ENCODE measurements around the gene SFXN4. TPM values are rescaled to one million over a fixed set of nuclear protein-coding genes. Genes with fewer than 3 reads are reported as not detected.

Gene SFXN4
- total and polyA plus RNA-seq, 2 donors (not counting 1 experiment from before 2014, with no cell fraction given), result 10.3 to 17.7 TPM

DNA sequence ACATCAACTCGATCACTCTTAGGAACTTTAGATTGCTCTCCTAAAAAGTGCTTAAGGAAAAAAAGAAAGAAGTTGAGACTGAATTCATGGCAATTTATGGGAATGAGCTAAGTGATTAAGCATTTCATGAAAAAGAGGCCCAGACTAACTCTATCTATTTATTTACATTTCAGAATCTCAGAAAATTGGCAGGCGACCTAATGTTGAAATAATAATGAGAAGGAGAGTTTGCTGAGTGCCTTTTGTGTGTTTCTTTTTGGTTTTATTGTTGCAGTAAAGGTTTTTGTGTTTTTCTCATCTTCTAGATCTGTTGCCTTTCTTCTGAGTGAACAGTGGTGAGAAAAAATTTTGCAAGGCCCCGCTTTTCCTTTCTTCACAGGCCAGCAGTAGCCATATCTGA lies 45.7 kb upstream of the SFXN4 start:
- peak; percentile 82 to 95 for DNase-seq (ENCODE audit: low read depth in 2 of 2)
- Histone ChIP-seq H3K27me3 (ENCODE audit: control insufficient read depth, insufficient read depth, low read length) (no peaks in the 10 kb centered on the region), H3K4me2 (ENCODE audit: extremely low read depth, insufficient read depth, low read length) (peak overlapping the region; percentile 89), H4K20me1 (ENCODE audit: control insufficient read depth, extremely low read depth, insufficient read depth, low read length) (no peaks in the 10 kb centered on the region), H3K79me2 (ENCODE audit: control insufficient read depth, insufficient read depth, low read length) (peaks cover 77% of the 10 kb centered on the region), H3K4me1 (ENCODE audit: control insufficient read depth, extremely low read depth, insufficient read depth, low read length) (peaks cover 12% of the 10 kb centered on the region), H2AFZ (ENCODE audit: low read length) (no peak overlapping the region), H3K4me3 (replicated peaks in 1 of 4; ENCODE audit: control extremely low read depth in 1 of 4, insufficient read depth in 1 of 4, low read depth in 3 of 4, low read length in 4 of 4) (peak overlapping the region; percentile 19 to 98 (median 56)), H3K27ac (ENCODE audit: insufficient read depth, low read length) (peak overlapping the region; percentile 84), H3K9me3 (ENCODE audit: control insufficient read depth, insufficient read depth, low read depth, low read length) (no peaks in the 10 kb centered on the region), H3K9ac (ENCODE audit: insufficient read depth, low read length) (peak overlapping the region; percentile 37), H3K36me3 (ENCODE audit: control insufficient read depth, insufficient read depth, low read length) (no peaks in the 10 kb centered on the region)
- no peak for TF ChIP-seq EZH2 (IDR thresholded peaks at IDR 0.05; ENCODE audit: low read length, missing control alignments)
- TF ChIP-seq CTCF (conservative IDR thresholded peaks at IDR 0.05 in 1 of 2, IDR thresholded peaks at IDR 0.05 in 1 of 2; ENCODE audit: low read depth in 1 of 2, low read length in 2 of 2), result no peak

GRCh38 chr10:119210633-119211032 lies 45.1 kb upstream of the SFXN4 start:
- Histone ChIP-seq H3K27ac (ENCODE audit: insufficient read depth, low read length) (peak overlapping the region; percentile 84), H3K4me3 (replicated peaks in 1 of 4; ENCODE audit: control extremely low read depth in 1 of 4, insufficient read depth in 1 of 4, low read depth in 3 of 4, low read length in 4 of 4) (peak overlapping the region; percentile 19 to 98 (median 56)), H3K4me1 (ENCODE audit: control insufficient read depth, extremely low read depth, insufficient read depth, low read length) (peaks cover 16% of the 10 kb centered on the region), H3K4me2 (ENCODE audit: extremely low read depth, insufficient read depth, low read length) (peak overlapping the region; percentile 89), H4K20me1 (ENCODE audit: control insufficient read depth, extremely low read depth, insufficient read depth, low read length) (no peaks in the 10 kb centered on the region), H3K9ac (ENCODE audit: insufficient read depth, low read length) (peak overlapping the region; percentile 37), H3K79me2 (ENCODE audit: control insufficient read depth, insufficient read depth, low read length) (peaks cover 74% of the 10 kb centered on the region), H3K27me3 (ENCODE audit: control insufficient read depth, insufficient read depth, low read length) (no peaks in the 10 kb centered on the region), H3K36me3 (ENCODE audit: control insufficient read depth, insufficient read depth, low read length) (no peaks in the 10 kb centered on the region), H2AFZ (ENCODE audit: low read length) (no peak overlapping the region), H3K9me3 (ENCODE audit: control insufficient read depth, insufficient read depth, low read depth, low read length) (no peaks in the 10 kb centered on the region)
- TF ChIP-seq CTCF (conservative IDR thresholded peaks at IDR 0.05 in 1 of 2, IDR thresholded peaks at IDR 0.05 in 1 of 2; ENCODE audit: low read depth in 1 of 2, low read length in 2 of 2) (no peak), EZH2 (IDR thresholded peaks at IDR 0.05; ENCODE audit: low read length, missing control alignments) (no peak)
- DNase-seq (ENCODE audit: low read depth in 2 of 2), result no peak

DNA sequence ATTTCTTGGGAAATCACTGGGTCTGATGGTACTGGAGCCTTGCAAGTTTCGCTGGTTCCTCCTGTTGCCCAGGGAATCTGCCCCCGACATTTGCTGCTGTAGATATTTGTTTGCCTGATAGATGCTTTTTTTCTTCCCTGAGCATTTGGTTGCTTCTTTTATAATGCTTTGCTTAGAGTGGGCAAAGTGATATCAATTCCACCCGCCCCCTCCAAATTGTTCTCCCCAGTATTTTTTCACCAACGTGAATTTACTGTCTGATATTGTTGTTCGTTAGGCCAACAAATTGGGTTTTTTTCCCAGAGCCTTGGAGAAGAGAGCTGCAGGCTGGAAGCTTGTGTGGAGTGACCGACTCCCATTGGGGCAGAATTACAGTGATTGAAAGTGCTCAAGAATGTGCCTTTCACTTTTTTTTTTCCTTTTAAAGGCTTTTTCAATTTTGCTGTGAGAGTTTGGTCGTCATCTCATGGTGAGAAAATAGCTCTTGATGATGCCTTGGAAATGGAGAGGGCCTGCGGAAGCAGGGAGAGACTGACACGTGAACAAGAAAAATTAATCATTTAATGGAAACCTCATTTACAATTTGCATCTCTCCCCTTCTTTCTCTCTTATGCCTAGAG lies 44.3 kb upstream of the SFXN4 start:
- TF ChIP-seq CTCF (conservative IDR thresholded peaks at IDR 0.05 in 1 of 2, IDR thresholded peaks at IDR 0.05 in 1 of 2; ENCODE audit: low read depth in 1 of 2, low read length in 2 of 2) (no peak), EZH2 (IDR thresholded peaks at IDR 0.05; ENCODE audit: low read length, missing control alignments) (no peak)
- Histone ChIP-seq H3K27ac (ENCODE audit: insufficient read depth, low read length) (peak overlapping the region; percentile 84), H4K20me1 (ENCODE audit: control insufficient read depth, extremely low read depth, insufficient read depth, low read length) (no peaks in the 10 kb centered on the region), H3K4me2 (ENCODE audit: extremely low read depth, insufficient read depth, low read length) (peak overlapping the region; percentile 89), H3K79me2 (ENCODE audit: control insufficient read depth, insufficient read depth, low read length) (peaks cover 66% of the 10 kb centered on the region), H3K4me1 (ENCODE audit: control insufficient read depth, extremely low read depth, insufficient read depth, low read length) (peaks cover 16% of the 10 kb centered on the region), H3K36me3 (ENCODE audit: control insufficient read depth, insufficient read depth, low read length) (no peaks in the 10 kb centered on the region), H3K4me3 (replicated peaks in 1 of 4; ENCODE audit: control extremely low read depth in 1 of 4, insufficient read depth in 1 of 4, low read depth in 3 of 4, low read length in 4 of 4) (peak overlapping the region; percentile 58 to 98 (median 85)), H3K9ac (ENCODE audit: insufficient read depth, low read length) (peak overlapping the region; percentile 92), H3K9me3 (ENCODE audit: control insufficient read depth, insufficient read depth, low read depth, low read length) (no peaks in the 10 kb centered on the region), H3K27me3 (ENCODE audit: control insufficient read depth, insufficient read depth, low read length) (no peaks in the 10 kb centered on the region), H2AFZ (ENCODE audit: low read length) (no peak overlapping the region)
- peak; percentile 27 to 55 for DNase-seq (ENCODE audit: low read depth in 2 of 2)
